Posterior cingulate gyrus (tissue), 11 donors: Measurements from ENCODE around the gene RPL3.
A peak's percentile ranks its signal among the peaks of the same experiment; 100 is the strongest.
"Not testable (repeated sequence)": the region's sequence is repeated elsewhere in the genome, so short reads cannot be mapped to it uniquely, and the experiment has no call there.

Source experiments
- DNase-seq, 10 donors: peaks; one replicate each; pipeline versions ENCODE4 v3.0.0 to v3.0.0-alpha.2; 2020 to 2021; ENCODE audit warnings: mixed read lengths in 3 of 10
- intact Hi-C: fragments of 100-400 bp; cut with DNase I; formaldehyde crosslinking; loops from one replicate; pipeline ENCODE4 v1.15.1; 2023

The RPL3 gene

DNA sequence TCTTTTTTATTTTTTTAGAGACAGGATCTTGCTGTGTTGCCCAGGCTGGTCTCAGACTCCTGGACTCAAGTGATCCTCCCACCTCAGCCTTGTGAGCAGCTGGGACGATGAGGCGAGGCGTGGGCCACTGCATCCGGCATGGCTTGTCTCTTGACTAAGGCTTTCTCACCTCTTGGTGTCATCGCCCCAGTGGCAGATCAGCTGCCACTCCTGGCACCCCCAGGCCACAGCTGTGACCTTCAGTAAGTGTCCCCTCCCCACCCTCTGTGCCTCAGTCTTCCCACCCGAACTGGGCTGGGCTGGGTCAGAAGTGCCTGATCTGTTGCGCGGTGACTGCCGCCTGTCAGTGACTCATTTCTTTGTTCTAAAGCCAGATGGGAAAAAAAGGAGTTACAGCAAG lies 33.9 kb upstream of the RPL3 start:
- intact Hi-C loops, result no loop called here
- peak in 2 of 10 donors; percentile 85 to 88 for DNase-seq

DNA sequence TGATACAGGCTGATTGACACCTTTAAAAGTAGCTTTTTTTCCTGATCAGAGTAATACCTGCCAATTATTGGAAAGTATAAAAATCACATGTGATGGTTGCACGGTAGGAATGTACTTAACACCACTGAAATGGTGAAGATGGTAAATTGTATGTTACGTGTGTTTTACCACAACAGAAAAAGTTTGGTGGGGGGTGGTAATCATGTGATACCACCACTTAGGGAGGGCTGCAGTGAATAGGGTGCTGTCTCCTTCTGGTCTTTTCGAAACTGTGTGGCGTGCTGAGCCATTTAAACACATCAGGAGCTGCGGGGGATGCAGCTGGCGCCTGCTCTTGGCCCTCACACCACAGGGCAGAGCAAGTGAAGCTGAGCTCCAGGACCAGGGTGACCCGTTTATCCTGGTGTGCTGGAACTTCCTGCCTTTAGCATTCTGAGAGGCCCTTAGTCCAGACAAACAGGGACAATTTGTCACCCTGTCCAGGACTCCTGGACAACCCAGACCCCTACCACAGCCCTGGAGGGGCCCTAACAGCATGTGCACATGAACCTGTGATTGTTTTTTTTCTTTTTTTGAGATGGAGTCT lies 33.0 kb upstream of the RPL3 start:
- peak in 1 of 10 donors; percentile 41 for DNase-seq
- intact Hi-C loops, result no loop called here

- intact Hi-C loops, result no loop called here
- DNase-seq, result peak in 1 of 10 donors; percentile 56
Measured at GRCh38 chr22:39351689-39352214, 32.3 kb upstream of the RPL3 start.

- intact Hi-C loops, result no loop called here
- DNase-seq, result peak in 2 of 10 donors; percentile 61 to 62
Measured at GRCh38 chr22:39350757-39351688, 31.6 kb upstream of the RPL3 start.

GRCh38 chr22:39349967-39350726 lies 30.7 kb upstream of the RPL3 start, which contains the start of gene SYNGR1:
SYNGR1 (plus strand) TSS chr22:39349991; CDS start chr22:39350011, 20 bp downstream.
- intact Hi-C loops, result loop anchor here (1.0 kb wide), 1 partner anchor 31 kb away; the partner anchor contains the start of gene RPL3
- peak in 4 of 10 donors; percentile 21 to 83 (median 82) for DNase-seq

DNA sequence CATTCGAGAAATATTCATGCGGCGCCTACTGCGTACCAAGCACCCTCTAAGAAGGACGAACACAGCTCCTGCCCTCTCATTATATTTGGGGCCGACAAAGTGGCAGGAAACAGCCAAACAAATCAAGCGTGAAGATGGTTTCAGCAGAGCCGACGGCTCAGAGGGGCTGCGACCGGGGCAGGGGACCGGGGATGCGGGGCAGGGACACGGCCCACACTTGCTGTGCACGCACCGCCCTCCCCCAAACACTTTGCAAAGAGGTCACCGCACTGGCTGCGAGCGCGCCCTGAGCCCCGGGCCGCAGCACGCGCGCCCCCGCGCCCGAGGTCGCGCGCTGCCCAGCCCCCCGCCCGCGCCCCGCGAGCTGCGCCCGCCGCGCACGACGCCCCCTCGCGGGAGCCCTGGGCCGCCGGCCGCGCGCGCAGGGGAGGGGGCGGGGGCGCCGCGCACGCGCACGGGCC lies 30.1 kb upstream of the RPL3 start:
- intact Hi-C loops, result loop anchor here (1.0 kb wide), 1 partner anchor 30 kb away; the partner anchor contains the start of gene RPL3
- DNase-seq, result peak in 5 of 10 donors; percentile 36 to 93 (median 67)

- peak in 6 of 10 donors; percentile 45 to 92 (median 70) for DNase-seq
- intact Hi-C loops, result loop anchor here (1.0 kb wide), 1 partner anchor 30 kb away; the partner anchor contains the start of gene RPL3
Measured at GRCh38 chr22:39348909-39349505, 29.6 kb upstream of the RPL3 start.

DNA sequence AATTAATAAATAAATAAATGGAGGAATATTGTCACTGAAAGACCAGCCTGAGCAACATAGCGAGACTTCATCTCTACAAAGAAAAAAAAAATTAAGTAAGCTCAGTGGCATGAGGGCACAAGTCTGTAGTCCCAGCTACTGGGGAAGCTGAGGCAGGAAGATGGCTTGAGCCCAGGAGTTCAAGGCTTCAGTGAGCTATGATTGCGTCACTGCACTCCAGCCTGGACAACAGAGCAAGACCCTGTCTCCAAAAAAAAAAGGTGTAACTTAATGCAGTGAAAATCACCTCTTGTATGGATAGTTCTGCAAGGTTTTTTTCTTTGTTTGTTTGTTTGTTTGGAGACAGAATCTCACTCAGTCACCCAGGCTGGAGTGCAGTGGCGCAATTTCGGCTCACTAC lies 25.8 kb upstream of the RPL3 start:
- intact Hi-C loops, result no loop called here
- DNase-seq, result peak in 1 of 10 donors; percentile 16

GRCh38 chr22:39344046-39344390 lies 24.6 kb upstream of the RPL3 start:
- DNase-seq, result peak in 2 of 10 donors; percentile 19 to 37
- intact Hi-C loops, result no loop called here

DNA sequence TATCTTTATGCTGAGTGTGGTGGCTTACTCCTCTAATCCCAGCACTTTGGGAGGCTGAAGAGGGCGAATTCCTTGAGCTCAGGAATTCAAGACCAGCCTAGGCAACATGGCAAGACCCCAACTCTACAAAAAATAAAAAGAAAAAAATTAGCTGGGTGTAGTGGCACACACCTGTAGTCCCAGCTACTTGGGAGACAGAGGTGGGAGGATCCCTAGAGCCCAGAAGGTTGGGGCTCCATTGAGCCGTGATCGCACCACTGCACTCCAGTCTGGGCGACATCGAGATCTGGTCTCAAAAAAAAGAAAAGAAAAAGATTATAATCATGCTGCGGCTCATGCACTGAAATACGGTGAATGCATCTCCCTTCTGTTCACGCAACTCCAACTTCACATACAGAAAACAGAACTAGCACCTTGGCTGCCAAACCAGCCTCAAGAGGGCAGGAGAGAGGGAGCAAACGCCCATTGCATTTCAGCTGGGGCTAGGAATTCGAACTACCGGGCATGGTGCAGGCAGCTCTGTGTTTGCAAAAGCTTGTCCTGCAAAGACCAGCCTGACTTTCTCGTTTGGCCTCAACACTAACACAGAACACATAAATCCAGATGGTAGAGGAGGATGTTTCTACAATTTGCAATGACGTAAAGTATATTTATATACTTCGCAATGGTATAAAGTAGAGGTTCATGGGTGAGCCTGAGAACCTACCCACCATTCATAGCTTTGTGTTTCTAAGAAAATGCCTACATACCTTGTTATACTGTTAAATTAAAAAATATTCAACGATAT lies 24.0 kb upstream of the RPL3 start:
- peak; percentile 52 to 96 (median 74) for DNase-seq
- intact Hi-C loops, result loop anchor here (2.0 kb wide), 1 partner anchor 185 kb away; no protein-coding TSS in a partner anchor

GRCh38 chr22:39341179-39341578 lies 21.8 kb upstream of the RPL3 start:
- intact Hi-C loops, result no loop called here
- peak in 3 of 10 donors; percentile 9 to 35 (median 33) for DNase-seq

DNA sequence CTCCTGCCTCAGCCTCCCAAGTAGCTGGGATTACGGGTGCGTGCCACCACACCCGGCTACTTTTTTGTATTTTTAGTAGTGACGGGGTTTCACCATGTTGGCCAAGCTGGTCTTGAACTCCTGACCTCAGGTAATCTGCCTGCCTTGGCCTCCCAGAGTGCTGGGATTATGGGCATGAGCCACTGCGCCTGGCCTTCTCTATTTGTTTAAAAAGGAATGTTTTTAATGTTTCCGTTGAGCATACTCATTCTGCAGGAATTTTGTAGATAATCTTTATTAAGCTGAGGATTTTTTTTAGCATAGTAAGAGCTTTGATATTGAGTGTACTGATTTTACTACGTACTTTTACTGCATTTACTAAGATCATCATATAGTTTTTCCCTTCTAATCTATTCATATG lies 20.4 kb upstream of the RPL3 start:
- peak in 2 of 10 donors; percentile 8 to 24 for DNase-seq
- intact Hi-C loops, result not testable (repeated sequence)

DNA sequence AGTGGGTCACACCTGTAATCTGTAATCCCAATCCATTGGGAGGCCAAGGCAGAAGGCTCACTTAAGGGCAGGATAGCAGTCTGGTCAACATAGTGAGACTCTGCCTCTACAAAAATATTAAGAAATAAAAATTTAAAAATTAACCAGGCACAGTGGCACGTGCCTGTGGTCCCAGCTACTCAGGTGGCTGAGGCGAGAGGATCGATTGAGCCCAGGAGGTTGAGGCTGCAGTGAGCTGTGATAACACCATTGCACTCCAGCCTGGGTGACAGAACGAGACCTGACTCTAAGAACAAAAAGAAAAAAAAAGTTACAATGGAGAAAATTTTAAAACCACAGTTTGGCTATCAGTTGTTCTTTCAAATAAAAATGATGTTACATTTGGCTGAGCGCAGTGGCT lies 17.0 kb upstream of the RPL3 start:
- intact Hi-C loops, result no loop called here
- DNase-seq, result peak in 2 of 10 donors; percentile 17 to 27

DNA sequence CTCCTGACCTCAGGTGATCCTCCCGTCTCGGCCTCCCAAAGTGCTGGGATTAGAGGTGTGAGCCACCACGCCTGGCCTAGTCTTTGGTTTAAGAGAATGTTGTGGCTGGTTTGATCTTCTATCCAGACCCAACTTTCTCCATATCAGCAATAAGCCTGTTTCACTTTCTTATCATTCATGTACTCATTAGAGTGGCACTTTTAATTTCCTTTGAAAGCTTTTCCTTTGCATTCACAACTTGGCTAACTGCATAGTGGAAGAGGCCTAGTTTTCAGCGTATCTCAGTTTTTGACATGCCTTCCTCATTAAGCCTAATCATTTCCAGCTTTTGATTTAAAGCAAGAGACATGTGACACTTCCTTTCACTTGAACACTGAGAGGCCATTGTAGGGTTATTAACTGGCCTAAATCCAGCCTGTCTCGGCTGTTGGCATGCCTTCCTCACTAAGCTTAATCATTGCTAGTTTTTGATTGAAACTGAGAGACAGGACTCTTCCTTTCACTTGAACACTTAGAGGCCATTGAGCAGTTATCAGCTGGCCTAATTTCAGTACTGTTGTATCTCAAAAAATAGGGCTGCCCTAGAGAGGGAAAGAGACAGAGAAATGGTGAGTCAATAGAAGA lies 13.1 kb upstream of the RPL3 start:
- DNase-seq, result peak in 1 of 10 donors; percentile 14
- intact Hi-C loops, result no loop called here

GRCh38 chr22:39330553-39330952 lies 11.1 kb upstream of the RPL3 start:
- DNase-seq, result peak in 1 of 10 donors; percentile 1
- intact Hi-C loops, result not testable (repeated sequence)

DNA sequence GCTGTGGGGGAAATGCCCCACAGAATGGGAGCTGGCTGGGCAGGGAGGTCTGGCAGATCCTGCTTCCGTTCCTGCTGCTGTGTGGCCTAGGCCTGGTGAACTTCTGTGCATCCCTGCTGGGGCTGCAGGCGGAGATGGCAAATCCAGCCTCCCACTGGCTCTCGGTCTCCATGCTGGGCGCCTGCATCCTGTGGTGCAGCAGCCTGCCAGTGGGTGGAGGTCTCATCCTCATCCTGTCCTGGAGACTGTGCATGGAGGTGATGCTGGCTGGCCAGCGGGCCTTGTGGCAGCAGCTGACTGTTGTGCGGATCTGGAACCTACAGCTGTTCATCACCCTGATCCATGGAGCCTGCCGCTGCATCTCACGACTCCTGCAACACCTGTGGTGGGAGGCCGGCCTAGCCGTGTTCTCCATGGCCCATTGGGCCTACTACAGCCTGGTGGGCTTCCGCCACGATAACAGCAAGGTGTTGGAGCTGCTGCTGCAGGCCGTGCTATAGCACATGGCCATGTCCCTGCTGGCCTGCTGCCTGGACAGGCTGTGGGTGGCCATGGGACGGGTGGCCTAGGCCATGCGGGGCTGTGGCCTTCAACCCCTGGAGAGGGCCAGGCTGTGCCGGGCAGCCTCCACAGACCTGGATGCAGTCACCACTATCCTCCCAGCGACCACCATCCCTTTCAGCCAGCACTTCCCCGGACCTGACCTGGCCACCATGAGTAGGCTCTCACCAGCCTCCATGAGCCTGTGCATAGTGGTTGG lies 8.8 kb upstream of the RPL3 start:
- DNase-seq, result peak in 2 of 10 donors; percentile 52 to 80
- intact Hi-C loops, result no loop called here

GRCh38 chr22:39325392-39325932 lies 6.0 kb upstream of the RPL3 start:
- no peak for DNase-seq
- intact Hi-C loops, result no loop called here
